Central memory CD4-positive, alpha-beta T cell (primary cell): Measurements from ENCODE around the gene PLEKHD1.

ENCODE experiments used
- DNase-seq: peaks from one replicate; pipeline ENCODE4 v3.0.0; 2022

The PLEKHD1 gene

DNA sequence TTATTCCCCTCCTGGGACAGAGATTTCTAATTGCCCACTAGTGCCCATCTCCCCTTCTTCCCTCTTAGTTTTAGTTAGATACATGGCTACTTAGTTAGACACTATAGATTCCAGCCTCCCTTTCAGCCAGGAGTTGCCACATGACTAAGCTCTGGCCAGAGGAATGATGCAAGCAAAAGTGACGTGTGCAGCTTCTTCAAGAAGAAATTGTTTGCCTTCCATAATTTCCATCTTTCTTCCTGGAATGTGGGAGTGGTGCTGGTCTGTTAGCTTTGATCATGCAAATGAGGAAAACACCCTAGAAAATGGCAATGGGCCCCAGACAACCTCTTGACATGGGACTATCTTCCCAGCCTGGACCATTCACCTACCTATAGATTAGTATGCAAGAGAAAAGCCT lies 68.7 kb downstream of the PLEKHD1 start:
- DNase-seq = no peak

DNA sequence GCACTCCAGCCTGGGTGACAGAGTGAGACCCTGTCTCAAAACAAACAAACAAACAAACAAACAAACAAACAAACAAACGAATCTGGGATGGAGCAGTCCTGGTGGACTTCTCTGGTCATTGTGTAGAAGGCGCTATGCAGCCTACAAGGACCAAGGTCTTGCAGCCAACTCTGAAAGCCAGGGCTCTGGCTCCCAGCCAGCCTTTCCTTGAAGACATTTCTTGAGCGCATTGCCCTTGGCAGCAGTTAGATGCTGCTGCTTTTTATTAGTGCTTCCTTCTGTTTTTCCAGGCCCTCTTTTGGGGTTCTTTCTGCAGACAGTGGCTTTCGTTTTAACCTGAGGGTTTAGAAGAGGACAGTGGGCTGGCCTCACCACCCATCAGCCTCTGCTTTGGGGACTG lies 70.0 kb downstream of the PLEKHD1 start:
- no peak for DNase-seq

DNA sequence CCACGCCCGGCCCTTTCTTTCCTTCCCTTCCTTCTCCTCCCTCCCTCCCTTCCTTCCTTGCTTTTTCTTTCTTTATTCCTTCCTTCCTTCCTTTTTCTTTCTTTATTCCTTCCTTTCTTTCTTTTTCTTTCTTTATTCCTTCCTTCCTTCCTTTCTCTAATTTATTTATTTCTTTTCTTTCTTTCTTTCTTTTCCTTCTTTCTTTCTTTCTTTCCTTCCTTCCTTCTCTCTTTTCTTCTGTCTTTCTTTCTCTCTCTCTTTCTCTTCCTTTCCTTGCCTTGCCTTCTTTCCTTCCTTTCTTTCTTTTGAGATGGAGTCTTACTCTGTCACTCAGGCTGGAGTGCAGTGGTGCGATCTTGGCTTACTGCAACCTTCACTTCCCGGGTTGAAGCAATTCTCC lies 74.2 kb downstream of the PLEKHD1 start:
- DNase-seq = no peak

DNA sequence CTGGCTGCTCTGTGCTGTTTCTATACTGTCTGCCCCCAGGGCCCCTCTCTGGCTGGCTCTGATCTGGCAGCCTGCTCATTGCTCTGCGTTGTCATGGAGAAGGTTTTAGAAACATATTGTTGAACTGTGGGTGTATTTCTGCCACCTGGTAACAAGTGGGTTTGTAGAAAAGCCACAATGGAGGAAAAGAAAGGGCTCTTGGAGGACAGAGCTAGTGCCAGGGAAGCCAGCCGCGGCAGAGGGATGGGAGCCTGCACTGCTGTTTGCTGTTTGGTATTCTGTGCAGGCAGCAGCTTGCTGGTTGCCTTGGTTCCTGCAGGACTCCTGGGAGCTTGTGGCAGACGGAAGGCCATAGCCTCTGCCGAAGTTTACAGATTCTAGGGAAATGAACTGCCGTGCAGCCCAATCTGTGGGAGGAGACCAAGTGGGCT lies 75.1 kb downstream of the PLEKHD1 start:
- DNase-seq = no peak

DNA sequence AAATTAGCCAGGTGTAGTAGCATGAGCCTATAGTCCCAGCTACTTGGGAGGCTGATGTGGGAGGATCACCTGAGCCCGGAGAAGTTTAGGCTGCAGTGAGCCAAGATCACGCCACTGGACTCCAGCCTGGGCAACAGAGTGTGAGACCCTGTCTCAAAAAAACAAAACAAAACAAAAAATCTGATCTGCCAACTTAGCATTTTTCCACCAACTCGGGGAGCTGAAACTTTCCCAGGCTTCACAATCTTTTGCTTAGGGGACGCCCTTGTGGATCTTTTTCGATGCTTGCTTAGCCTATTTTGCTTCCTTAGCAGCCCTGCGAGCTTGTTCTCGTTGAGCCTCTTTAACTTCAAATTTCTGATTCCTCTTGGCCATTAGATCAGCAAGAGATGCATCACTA lies 76.3 kb downstream of the PLEKHD1 start:
- no peak for DNase-seq

DNA sequence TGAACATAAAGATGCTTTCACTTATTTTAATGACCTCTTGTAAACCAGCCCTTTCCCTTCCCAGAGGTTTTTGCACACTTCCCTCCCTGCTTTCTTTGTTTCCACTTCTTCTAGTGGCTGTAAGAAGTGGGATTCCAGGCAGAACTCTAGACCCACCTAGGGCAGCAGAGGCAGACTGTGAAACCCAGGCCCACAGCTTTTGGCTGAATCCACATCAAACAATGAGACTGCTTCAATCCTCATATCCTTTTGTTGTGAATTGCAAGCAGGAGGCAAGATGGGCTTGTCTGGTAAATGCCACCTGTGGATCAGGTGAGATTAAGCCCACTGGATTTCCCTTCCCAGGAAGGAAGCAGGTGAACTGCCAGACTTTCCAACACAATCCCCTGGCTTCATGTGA lies 77.4 kb downstream of the PLEKHD1 start:
- no peak for DNase-seq

DNA sequence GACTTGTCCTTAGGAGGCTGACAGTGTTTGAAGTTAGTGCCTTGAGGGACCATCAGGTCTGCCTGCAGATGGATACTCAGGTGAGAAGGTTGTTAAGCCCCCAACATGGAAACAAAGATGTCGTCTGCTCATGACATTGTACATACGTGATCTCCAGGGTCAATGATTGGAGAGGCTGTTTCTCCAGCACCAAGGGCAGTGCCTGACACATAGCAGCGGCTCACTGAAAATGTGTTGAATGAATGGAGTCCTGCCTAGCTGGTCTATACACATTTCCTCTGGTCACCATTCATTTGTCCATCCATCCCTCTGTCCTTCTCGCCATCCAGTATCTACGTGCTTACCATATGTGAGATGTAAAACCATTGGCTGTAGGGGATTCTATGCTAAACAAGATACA lies 83.0 kb downstream of the PLEKHD1 start:
- no peak for DNase-seq

DNA sequence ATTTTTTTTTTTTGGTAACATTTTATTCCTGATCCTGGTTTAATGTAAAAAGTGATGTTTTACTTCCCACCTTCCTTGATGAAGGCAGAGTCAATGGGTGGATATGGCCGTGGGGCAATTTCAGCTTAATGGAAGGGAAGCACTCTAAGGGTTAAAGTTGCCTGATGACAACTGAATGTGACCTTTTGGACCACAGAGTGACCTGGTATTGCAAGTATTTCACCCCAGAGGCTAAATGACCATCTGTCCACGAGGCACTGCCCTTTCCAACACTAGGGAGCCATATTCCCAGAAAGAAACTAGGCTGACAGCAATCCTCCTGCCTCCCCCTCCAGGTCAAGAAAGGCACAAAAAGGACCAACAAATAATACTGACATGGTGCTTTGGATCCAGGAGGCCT lies 85.3 kb downstream of the PLEKHD1 start:
- DNase-seq = no peak

DNA sequence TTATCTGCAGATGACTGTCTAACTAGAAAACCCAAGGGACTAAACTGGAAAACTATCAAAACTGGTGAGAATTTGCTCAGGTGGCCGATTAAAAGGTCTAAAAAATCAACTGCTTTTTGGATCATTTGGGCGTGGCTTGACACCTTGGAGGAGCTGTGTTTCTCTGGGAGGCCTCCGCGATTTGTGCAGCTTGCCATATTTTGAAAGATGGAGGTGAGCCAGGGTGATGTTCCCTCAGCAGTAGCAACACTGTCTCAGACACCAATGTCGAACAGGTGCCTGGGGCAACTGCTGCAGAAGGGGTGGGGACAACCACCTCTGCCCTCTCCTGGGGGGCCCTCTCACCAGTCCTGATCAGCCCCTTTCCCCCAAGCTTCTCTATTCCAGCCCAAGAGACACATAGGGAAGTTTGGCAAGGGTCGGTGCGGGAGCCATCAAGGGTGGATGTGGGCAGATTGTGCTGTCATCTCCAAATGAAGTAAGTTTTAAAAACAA lies 86.4 kb downstream of the PLEKHD1 start:
- no peak for DNase-seq

DNA sequence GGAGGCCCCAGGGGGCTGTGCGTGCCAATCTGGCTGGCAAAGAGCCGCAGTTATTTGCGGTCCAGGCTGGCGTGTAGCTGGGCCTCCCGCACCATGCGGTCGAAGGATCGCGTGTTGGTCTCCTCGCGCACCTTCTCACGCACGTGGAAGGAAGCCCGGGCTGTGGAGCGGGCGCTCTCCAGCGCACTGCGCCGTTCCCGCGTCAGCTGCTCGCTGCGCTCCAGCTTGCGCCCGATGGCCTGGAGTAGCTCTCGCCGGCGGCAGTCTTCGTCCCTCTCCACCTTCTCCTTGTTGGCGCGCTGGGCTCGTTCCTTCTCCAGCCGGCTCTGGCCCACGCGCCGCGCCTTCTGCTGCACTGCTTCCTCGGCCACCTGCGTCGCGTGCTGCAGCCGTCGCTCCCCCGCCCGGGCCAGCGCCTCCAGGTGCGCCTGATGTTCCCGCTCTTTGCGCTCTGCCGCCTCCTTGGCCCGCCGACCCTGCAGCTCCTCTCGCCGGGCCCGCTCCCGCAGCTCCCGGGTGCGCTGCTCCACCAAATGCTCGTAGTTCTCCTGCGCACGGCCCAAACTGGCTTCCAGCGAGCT lies 87.0 kb downstream of the PLEKHD1 start:
- DNase-seq = no peak

DNA sequence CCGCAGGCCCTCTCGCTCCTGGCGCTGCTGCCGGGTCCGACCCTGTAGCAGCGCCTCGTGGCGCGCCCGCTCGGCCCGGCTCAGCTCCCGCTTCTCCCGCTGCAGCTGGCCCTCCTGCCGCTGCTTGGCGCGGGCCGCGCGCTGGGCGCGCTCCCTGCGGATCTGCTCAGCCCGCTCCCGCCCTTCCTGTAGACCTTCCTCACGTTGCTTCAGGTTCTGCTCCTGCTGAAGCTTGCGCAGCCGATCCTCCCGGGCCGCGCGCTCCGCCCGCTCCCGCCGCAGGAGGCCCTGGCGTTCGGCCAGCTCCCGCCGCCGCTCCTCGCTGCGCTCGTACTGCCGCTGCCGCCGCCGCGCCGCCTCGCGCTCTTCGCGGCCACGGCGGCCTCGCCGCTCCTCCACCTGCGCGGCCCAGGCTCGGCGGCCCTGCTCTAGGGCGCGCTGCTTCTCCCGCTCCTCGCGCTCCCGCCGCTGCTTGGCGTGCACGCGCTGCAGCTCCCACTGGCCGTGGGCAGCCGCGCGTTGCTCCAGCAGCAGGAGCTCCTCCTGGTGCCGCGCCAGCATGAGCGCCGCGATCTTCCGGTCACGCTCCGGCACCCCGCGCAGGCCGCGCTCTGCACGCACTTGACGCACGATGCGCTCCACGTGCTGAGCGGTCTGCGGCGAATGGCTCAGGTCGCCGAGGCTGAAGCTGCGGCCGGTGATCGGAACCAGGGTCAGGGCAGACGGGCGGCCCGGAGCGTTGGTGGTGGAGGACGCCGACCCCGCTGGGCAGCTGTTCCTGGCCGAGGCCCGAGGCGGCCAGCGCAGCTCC lies 87.7 kb downstream of the PLEKHD1 start:
- DNase-seq = no peak

DNA sequence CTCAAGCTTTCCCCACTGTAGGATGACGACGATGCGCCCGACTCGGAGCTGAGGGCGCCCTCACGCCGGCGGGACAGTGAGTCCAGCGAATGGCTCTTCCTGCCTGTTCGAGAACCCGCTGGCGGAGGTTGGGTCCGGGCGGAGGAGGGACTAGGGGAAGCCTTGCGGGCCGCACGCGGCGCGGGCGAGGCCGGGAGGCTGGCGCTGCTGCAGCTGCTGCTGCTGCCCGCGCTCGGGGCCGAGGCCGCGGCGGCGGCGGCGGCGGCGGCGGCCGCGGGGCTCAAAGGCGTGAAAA lies 88.3 kb downstream of the PLEKHD1 start:
- DNase-seq = no peak

DNA sequence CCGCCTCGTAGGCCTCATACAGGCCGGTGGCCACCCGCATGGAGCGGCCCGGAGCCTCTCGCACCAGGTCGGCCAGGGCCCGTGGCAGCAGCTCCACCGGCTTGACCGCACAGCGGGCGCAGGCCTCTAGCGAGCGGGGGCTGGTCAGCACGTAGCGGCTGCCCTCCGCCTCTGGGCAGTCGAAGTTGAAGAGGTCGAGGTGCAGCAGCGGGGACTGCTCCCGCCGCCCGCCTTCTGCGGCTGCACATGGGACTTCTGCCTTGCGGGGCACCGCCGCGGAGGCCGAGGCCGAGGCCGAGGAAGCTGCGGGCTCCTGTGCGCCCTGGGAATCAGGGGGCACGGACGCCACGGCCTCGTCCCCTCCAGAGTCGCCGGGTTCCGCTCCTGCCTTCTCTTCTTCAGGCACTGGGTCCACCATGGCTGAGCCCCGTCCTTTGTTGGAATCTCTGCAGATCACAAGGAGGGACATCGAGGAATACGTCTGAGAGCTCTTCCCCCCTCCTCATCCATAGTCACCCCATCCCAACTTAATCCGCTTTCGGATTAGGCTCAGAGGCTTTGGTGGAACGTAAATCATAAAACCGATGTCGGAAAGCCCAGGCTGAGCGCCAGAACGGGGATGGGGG lies 88.8 kb downstream of the PLEKHD1 start:
- no peak for DNase-seq

DNA sequence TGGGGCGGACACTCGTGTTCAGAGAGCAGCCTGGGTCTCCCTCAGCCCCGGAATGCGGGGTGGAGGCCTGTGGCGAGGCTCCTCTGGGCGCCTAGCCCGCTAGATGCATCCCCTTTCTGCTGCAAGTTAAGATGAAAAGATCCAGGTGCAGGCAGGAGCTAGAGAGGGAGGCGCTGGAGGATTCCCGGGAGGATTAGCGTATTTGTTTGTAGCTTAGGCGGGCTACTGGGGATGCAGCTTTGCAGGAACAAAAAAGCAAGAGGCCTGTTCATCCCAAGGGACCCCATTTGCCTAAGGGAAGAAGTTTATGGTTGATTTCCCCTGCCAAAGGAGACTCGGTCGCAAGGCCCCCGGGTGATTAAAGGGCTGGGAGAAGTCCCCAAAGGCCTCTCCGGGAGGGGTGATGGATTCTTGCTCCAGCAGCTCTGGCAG lies 89.3 kb downstream of the PLEKHD1 start:
- DNase-seq = no peak

DNA sequence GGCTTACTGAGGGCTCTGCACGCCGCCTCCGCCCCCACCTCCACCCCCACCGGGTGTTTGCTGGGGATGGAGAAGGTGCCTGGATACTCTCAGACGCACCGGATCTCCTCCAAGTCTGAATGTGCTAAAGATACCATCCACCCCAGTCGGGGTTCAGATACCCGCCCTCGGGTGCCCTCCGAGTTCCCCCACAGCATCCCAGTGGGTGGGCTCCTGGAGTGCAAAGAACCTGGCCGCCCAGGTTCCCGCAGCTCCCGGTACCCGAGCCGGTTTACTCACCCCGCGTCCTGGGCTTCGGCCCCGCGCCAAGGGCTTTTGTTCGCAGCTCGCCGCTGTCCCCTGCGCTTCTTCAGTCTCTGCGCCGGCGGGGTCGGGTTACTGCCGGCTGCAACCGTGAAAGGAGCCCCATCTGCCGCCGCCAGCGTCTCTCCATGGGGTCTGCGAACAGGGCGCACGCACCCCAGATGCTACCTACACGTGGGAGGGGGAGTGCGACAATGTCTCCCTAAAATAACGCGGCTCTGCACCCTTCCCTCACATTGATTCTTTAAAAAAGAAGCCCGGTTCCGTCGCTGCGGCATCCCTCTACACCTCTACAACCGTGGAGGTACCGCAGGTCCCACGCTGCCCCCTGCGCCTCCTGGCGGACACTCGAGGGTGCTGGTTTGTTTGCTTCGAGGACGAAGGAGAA lies 89.9 kb downstream of the PLEKHD1 start, which contains the start of gene CCDC177:
Gene CCDC177, minus strand, starts transcription at position 609 of the 691 bp plus-strand sequence. CDS start 1,249 bp downstream, outside the sequence.
- DNase-seq = peak; percentile 58

DNA sequence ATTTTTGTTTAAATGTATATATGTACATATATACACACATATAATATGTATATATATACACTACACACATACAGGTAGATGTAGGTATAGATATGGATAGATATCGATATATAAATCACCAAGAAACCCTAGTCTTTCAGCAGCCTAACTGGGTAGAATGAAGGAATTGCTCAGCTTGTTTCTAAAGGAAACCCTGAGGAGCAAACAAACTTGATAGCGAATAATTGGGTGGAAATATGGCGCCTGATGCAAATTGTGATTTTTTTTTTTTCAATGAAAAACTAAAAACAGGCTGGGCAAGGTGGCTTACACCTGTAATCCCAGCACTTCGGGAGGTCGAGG lies 90.4 kb downstream of the PLEKHD1 start:
- no peak for DNase-seq

DNA sequence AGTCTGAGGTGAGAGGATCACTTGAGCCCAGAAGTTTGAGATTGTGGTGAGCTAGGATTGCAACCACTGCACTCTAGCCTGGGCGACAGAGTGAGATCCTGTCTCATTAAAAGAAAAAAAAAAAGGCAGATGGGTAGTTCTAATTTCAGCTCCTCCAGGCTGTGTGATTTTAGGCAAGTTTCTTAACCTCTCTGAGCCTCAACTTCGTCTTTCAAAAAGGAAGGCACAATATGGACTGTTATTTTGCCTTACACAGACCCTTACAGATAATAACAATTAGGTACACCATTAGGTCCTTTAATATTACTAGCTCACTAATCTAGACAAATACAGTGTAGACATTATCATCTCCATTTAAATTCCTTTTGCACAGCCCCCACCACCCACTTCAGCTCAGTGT lies 94.9 kb downstream of the PLEKHD1 start:
- DNase-seq = no peak

DNA sequence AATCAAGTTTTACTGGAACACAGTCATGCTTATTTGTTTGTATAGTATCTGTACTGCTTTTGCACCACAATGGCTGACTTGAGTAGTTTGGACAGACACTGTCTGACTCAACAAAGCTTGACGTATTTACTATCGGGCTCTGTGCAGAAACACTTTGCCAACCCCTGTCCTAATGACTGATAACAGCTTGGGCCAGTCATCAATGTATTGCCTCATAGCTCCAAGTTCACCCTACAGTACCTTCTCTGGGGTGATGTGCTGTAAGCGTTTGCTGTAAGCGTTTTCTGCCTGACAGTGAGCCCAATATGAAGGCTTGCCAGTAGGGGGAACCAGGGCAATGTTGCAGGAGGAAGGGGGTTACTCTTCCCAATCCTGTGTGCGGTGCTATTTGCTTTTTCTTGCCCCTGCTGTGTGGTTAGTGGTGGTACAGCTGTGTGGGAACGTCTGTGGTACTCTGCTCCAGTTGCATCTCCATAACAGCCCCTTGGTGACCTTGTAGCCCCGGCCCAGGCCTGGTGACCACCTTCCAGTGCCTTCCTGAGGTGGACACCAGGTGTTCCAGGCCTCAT lies 95.6 kb downstream of the PLEKHD1 start:
- DNase-seq = no peak
